Kasumi-1 (cell line): ENCODE measurements around the gene CALD1.

ENCODE experiments used
- DNase-seq, 2 experiments: peaks; one replicate each; lab custom pipeline; 2025; lab: John Stamatoyannopoulos, UW

The CALD1 gene

DNA sequence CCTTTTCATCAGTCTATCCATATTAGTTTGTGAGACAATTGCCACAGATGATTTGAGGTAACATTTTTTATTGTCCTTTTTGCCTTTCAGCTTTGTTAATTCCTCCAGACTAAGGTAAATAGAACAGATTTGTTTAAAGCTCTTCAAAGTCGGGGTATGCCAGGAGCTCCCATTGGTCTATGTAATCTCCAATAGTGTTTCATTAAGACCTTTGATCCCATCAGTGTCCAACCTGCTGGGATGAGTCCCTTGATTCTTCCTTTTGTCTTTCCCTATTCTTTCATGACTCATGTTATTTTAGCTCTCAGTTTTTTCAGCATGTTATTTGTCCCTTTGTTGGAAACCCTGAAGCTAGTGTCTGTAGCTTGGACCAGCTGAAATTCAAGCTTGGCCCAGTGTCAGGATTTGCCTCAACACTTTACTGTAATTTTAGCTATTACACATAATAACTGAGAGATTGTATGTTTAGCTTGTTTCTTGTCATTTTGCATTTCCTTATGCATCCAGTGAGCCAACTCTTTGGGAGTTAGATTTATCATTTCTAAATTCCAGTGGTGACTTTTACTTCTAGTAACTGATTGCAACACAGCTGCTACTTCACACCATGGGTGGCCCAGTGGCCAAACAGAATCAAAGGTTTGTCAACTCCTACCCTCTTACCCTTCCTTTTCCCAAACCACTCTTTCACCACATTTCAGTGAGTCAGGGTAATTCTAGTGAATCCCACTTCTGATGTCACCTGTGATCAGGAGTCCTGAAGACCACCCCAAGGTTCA is 222.1 kb downstream of the CALD1 start:
- no peak for DNase-seq

- no peak for DNase-seq
Observed at GRCh38 chr7:135012229-135012628, 232.8 kb downstream of the CALD1 start.
